Measurements from ENCODE around the gene C5AR1.

Gene C5AR1

GRCh38 chr19:47370045-47370611, 60.5 kb downstream of the C5AR1 start:
- DNase-seq, result no peak

DNA sequence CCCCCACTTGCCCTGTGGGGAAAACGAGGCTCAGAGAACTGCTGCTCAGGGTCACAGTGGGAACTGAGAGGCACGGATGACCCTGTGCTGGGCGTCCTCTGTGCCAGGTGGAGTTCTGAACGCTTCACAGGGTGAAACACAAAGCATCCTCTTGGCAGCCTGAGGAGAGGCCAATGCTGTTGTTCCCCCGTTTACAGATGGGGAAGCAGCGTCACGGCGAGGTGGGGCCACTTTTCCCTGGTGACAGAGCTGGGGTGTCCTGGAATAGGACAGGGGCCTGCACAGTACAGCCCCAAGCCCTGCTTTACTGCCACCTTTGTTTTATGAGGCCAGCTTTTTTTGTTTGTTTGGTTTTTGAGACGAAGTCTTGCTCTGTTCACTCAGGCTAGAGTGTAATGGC, 61.6 kb downstream of the C5AR1 start:
- no peak for DNase-seq

Data from T-helper 1 cell (primary cell).